GM19463 (cell line): ENCODE data around the gene PEX7.
"Not testable (repeated sequence)": the region's sequence is repeated elsewhere in the genome, so short reads cannot be mapped to it uniquely, and the experiment has no call there.

ENCODE experiments used
- ATAC-seq: cut with Tn5 transposase; IDR thresholded peaks from one replicate; pipeline ENCODE4 v1.9.1; 2021; ENCODE audit warnings: mild to moderate bottlenecking, moderate library complexity; ENCODE audit not compliant: unreplicated experiment

Gene PEX7

DNA sequence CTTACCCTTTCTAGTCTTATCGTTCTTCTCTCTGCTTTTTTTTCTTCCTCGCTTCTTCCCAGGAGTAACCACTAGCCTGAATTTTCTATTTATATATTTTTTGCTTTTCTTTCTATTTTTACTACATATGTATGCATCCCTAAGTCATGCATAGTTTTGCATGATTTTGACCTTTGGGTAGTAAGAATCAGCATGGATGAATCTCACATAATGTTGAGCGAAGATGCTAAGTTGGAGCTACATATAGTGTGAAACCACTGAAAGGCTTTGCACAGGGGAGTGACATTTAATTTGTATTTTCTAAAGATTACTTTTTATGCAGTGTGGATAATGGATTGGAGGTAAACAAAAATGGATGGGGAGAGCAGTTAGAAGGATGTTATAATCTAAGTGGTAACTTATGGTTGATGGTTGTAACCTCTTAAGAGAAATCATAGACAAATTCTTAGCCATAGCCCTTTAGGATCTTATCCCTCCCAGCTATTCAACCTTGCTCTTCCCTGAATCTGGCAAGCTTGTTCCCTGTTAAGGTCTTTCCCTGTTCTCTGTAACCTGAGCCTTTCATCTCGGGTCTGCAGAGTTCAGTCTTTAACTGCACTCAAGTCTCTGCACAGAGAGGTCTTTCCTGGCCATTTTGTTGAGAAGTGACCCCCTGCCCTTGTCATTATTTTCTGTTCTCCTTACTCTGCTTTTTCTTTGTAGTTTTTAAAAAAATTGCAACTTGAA is 18.0 kb downstream of the PEX7 start:
- ATAC-seq, result no peak

DNA sequence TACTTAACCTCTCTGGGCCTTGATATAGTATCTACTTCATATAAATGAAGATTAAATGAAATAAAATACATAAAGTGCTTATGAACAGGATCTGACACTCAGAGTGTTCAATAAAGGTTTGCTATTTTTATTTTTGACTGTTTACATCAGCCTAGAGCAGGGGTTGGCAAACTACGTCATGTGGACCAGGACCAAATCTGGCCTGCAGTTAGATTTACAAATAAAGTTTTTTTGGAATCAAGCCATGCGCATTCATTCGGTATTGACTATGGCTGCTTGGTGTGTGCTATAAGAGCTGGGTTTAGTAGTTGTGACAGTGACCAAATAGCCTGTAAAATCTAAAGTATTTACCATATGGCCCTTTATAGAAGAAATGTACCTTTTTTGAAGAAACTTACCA is 20.8 kb downstream of the PEX7 start:
- no peak for ATAC-seq

DNA sequence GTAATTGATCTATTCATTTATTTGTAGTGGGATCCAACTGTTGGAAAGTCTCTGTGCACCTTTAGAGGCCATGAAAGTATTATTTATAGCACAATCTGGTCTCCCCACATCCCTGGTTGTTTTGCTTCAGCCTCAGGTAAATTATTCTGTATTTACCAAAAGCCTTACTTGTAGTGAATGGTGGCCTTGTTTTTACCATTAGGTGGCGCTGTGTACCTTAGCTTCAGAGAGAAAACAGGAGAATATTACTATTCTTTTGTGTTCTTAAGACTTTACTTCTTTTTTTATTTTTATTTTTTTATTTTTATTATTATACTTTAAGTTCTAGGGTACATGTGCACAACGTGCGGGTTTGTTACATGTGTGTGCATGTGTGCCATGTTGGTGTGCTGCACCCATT is 23.7 kb downstream of the PEX7 start:
- no peak for ATAC-seq

DNA sequence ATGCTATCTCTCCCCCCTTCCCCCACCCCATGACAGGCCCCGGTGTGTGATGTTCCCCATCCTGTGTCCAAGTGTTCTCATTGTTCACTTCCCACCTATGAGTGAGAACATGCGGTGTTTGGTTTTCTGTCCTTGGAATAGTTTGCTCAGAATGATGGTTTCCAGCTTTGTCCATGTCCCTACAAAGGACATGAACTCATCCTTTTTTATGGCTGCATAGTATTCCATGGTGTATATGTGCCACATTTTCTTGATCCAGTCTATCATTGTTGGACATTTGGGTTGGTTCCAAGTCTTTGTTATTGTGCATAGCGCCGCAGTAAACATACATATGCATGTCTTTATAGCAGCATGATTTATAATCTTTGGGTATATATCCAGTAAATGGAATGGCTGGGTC is 24.1 kb downstream of the PEX7 start:
- ATAC-seq, result not testable (repeated sequence)

DNA sequence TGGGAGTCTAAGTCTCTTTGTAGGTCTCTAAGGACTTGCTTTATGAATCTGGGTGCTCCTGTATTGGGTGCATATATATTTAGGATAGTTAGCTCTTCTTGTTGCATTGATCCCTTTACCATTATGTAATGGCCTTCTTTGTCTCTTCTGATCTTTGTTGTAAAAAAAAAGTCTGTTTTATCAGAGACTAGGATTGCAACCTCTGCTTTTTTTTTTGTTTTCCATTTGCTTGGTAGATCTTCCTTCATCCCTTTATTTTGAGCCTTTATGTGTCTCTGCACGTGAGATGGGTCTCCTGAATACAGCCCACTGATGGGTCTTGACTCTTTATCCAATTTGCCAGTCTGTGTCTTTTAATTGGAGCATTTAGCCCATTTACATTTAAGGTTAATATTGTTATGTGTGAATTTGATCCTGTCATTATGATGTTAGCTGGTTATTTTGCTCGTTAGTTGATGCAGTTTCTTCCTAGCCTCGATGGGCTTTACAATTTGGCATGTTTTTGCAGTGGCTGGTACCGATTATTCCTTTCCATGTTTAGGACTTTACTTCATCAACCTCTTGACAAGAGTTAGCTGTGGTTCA is 27.7 kb downstream of the PEX7 start:
- not testable (repeated sequence) for ATAC-seq

DNA sequence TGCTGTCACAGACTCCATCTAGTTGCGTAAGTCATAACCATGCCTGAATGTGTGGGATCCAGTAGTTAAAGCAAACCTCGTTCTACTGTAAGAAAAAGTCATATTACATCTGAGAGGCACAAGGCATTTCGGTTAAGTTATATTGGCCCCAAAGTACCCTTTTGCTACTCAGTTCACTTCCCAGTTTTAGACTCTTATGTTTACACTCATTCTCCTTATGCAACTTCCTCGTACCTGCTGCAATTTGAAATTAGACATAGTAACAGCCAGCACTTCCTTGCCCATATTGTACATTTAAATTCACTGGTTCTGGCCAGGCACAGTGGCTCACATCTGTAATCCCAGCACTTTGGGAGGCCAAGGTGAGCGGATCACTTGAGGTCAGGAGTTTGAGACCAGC is 37.0 kb downstream of the PEX7 start:
- ATAC-seq, result no peak

DNA sequence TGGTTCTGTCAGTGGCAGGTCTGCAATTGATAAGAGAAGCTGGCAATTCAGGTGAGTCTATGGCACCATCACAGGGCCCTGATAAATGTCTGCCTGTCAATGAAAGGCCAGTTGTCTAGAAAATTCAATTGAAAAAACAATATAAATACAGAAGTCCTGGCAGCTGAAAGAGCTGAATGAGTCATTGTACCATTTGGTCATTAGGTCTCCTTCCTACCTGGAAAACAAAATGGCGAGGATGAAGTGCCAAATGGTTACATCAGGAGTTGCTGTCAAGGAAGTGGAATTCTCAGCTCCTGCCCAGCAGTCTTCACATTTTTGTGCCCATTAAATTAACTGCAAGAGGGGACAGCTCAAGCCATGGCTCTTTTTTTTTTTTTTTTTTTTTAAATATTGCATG is 37.7 kb downstream of the PEX7 start:
- ATAC-seq, result no peak

DNA sequence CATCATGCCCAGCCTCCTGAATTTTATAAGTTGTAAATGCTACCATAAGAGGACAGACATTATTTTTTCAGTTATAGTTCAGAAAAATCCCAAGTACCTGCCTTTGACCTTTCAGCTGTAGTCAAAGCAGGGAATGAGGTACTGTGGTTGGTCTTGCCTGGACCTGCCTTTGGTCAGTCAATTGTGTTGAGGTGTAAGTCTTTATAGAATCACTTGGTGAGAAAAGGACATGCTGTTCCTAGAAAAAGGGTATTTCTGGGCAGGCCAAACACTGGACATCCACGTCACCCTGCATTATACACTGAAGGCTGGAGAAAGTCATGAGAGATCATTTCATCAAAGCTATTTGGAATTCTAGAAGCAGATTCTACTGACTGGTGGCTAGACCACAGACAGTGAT is 40.3 kb downstream of the PEX7 start:
- ATAC-seq, result no peak

- ATAC-seq, result no peak
Observed at GRCh38 chr6:136863752-136864151, 41.4 kb downstream of the PEX7 start.

DNA sequence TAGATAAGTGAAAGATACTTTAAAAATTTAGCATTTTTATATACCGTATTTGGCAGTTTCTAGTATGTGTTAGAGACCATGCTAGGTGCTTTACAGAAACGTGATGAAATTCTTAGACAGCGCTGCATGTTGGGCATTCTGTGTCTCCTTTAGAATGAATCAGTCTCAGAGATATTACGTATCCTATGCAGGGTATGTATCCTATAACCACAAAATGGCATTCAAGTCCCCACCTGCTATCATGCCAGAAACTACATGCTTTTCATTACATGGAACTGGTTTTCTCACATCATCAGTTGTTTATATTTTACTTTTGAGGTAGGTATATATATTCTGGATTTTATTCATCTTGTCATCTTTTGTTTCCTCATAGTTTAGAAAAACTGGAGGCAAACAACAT is 42.3 kb downstream of the PEX7 start:
- ATAC-seq, result no peak

GRCh38 chr6:136866872-136867416 is 44.6 kb downstream of the PEX7 start:
- ATAC-seq, result no peak

- no peak for ATAC-seq
Observed at GRCh38 chr6:136869451-136869850, 47.1 kb downstream of the PEX7 start.

DNA sequence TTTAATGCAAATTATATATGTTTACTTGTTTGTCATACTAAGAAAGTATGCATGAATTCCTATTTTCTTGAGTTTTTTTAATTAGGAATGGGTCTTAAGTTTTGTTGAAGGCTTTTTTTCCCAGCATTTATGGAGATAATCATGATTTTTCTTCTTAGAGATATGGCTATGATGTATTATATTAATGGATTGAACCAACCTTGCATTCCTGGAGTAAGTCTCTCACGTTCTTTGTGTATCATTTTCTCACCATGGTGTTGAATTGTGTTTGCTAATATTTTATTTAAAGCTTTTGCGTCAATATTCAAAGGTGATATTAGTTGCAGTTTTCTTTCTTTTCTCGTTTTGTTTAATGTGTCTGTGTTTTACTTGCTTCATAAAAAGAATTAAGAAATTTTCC is 51.4 kb downstream of the PEX7 start:
- no peak for ATAC-seq

- not testable (repeated sequence) for ATAC-seq
Observed at GRCh38 chr6:136876469-136876868, 54.1 kb downstream of the PEX7 start.

- ATAC-seq, result no peak
Observed at GRCh38 chr6:136880748-136881460, 58.5 kb downstream of the PEX7 start.

- ATAC-seq, result no peak
Observed at GRCh38 chr6:136886091-136886490, 63.7 kb downstream of the PEX7 start.

GRCh38 chr6:136887953-136888352 is 65.6 kb downstream of the PEX7 start:
- no peak for ATAC-seq

GRCh38 chr6:136889271-136890193 is 67.1 kb downstream of the PEX7 start:
- no peak for ATAC-seq

DNA sequence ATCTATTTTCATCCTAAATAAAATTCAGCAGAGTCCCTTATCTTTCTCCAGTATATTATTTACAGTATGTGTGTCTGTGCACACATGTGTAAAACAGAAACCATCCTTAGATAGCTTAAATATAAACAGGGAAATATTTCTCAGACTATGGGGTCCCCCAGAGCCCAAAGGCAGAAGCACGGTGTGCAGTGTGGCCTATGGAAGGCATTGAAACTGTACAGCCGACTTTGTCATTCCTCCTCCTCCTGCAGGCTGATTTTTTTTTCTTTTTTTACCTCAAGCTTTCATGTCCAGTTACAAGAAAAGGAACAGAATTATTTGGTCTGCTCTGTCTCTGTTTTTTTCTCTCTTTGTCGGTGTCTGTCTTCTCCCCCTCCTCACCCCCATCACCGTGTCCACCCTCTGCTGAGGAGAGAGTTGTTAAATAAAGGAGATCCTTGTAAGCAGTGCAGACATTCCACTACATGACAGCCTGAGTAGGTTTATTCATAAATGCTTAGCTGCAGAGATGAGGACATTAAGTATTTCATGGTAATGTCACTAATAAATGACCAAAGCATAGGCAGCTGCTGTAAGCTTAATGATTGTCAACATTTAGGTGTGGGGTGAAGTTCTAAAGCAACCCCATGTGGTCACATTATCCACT is 67.9 kb downstream of the PEX7 start:
- no peak for ATAC-seq

- no peak for ATAC-seq
Observed at GRCh38 chr6:136890986-136891385, 68.6 kb downstream of the PEX7 start.
